GM12878 (cell line): ENCODE measurements around the gene TMEM53. TPM values are rescaled to one million over a fixed set of nuclear protein-coding genes. Genes with fewer than 3 reads are reported as not detected.

Experiments used
- ATAC-seq: fragments of 200-7000 bp; cut with Tn5 transposase; 3 replicates; pipeline ENCODE4 v1.9.1; 2020; ENCODE audit warnings: mild to moderate bottlenecking, moderate library complexity
- BruUV-seq: library from RNA; stranded (reverse); fragments of 400-500 nt; replicated peaks from 2 replicates; lab custom pipeline; 2021; lab: Mats Ljungman, UMichigan
- CTCF ChIA-PET: fragments of 300-600 bp; sonication (Branson Sonifier 250); formaldehyde crosslinking; extraction: SDS; loops from one replicate; lab custom pipeline; 2021; ENCODE audit warnings: inconsistent platforms; lab: Yijun Ruan, JAX
- POLR2A ChIA-PET: fragments of 350-600 bp; formaldehyde crosslinking; extraction: SDS; loops from one replicate; lab custom pipeline; 2021; ENCODE audit warnings: inconsistent platforms; lab: Charles Lee
- RAD21 ChIA-PET: fragments of 300-600 bp; sonication (Branson Sonifier 250); formaldehyde crosslinking; loops from one replicate; lab custom pipeline; 2023; ENCODE audit warnings: antibody characterized with exemption; ENCODE audit not compliant: unreplicated experiment; lab: Charles Lee
- SMC1A ChIA-PET: fragments of 300-600 bp; sonication (Branson Sonifier 250); formaldehyde crosslinking; loops from one replicate; lab custom pipeline; 2023; ENCODE audit not compliant: unreplicated experiment, uncharacterized antibody; lab: Charles Lee
- DNase-seq: peaks from one replicate; pipeline ENCODE4 v3.0.0-alpha.2; 2011; ENCODE audit warnings: low read depth, low spot score
- FAIRE-seq: peaks from 3 replicates; lab custom pipeline; 2011; peaks lifted over from hg19 to GRCh38; lab: Jason Lieb, UNC
- H2AFZ ChIP-seq: 2 replicates; pipeline ENCODE4 v1.6.0; 2011; ENCODE audit warnings: low read depth, low read length, control low read depth; ENCODE audit not compliant: control insufficient read depth
- H3K27ac ChIP-seq: 2 replicates; pipeline ENCODE4 v1.5.1; 2011; ENCODE audit warnings: control low read depth; ENCODE audit not compliant: control insufficient read depth, insufficient read depth
- H3K27me3 ChIP-seq, 2 experiments: replicated peaks in 1 of 2; 2 replicates each; pipeline versions ENCODE4 v1.6.0 to v1.6.1; 2011; ENCODE audit warnings: low read length in 1 of 2; ENCODE audit not compliant: control insufficient read depth in 2 of 2, insufficient read depth in 2 of 2
- H3K36me3 ChIP-seq, 2 experiments: 2 replicates each; pipeline ENCODE4 v1.5.1; 2011; ENCODE audit warnings: low read length in 1 of 2; ENCODE audit not compliant: control insufficient read depth in 2 of 2, insufficient read depth in 2 of 2
- H3K4me1 ChIP-seq: 2 replicates; pipeline ENCODE4 v1.6.1; 2011; ENCODE audit warnings: mild to moderate bottlenecking, low read length, moderate library complexity, mixed read lengths; ENCODE audit not compliant: control insufficient read depth, insufficient read depth
- H3K4me2 ChIP-seq: 2 replicates; pipeline ENCODE4 v1.6.0; 2011; ENCODE audit warnings: control low read depth; ENCODE audit not compliant: control insufficient read depth, insufficient read depth
- H3K4me3 ChIP-seq: fragments of 200-600 bp; sonication (generic); 2 replicates; pipeline ENCODE4 v1.5.1; 2016
- H3K79me2 ChIP-seq: 2 replicates; pipeline ENCODE4 v1.6.0; 2011; ENCODE audit warnings: low read length; ENCODE audit not compliant: control insufficient read depth, insufficient read depth
- H3K9ac ChIP-seq: 2 replicates; pipeline ENCODE4 v1.8.0; 2011; ENCODE audit warnings: low read length, control low read depth, mixed read lengths; ENCODE audit not compliant: control insufficient read depth, insufficient read depth
- H3K9me3 ChIP-seq: replicated peaks from 3 replicates; pipeline ENCODE4 v1.5.1; 2011; ENCODE audit warnings: mild to moderate bottlenecking, low read length; ENCODE audit not compliant: control insufficient read depth, insufficient read depth
- H4K20me1 ChIP-seq: 2 replicates; pipeline ENCODE4 v1.6.0; 2011; ENCODE audit not compliant: control insufficient read depth, insufficient read depth
- ATF7 ChIP-seq: fragments of 450-650 bp; IDR thresholded peaks from 2 replicates; pipeline ENCODE4 v1.6.1; 2016; ENCODE audit warnings: low read depth, mild to moderate bottlenecking
- BRCA1 ChIP-seq: IDR thresholded peaks from 2 replicates; pipeline ENCODE4 v1.6.1; 2011; ENCODE audit warnings: low read depth, low read length, improper control_type of control experiment
- CHD1 ChIP-seq: IDR thresholded peaks from 2 replicates; pipeline ENCODE4 v1.6.1; 2012; ENCODE audit warnings: low read depth, low read length, improper control_type of control experiment
- ETV6 ChIP-seq, 2 experiments: fragments of 450-650 bp in 1 of 2; IDR thresholded peaks in 1 of 2; conservative IDR thresholded peaks in 1 of 2; 2 replicates each; pipeline ENCODE4 v1.6.1; 2014; ENCODE audit warnings: antibody characterized with exemption in 1 of 2, borderline replicate concordance in 1 of 2, low read depth in 1 of 2, mild to moderate bottlenecking in 1 of 2, moderate library complexity in 1 of 2
- FOXK2 ChIP-seq: fragments of 450-650 bp; IDR thresholded peaks from 2 replicates; pipeline ENCODE4 v1.6.1; 2017; ENCODE audit warnings: mild to moderate bottlenecking, moderate library complexity
- HCFC1 ChIP-seq: fragments of 150-350 bp; IDR thresholded peaks from 2 replicates; pipeline ENCODE4 v1.6.1; 2014; ENCODE audit warnings: low read length
- HDGF ChIP-seq: fragments of 450-650 bp; IDR thresholded peaks from 2 replicates; pipeline ENCODE4 v1.6.1; 2016; ENCODE audit warnings: antibody characterized with exemption
- MEF2A ChIP-seq: IDR thresholded peaks from 2 replicates; pipeline ENCODE4 v1.6.1; 2011; ENCODE audit warnings: low read depth, mild to moderate bottlenecking, low read length, moderate library complexity; ENCODE audit not compliant: insufficient read depth
- MYC ChIP-seq: IDR thresholded peaks from 2 replicates; pipeline ENCODE4 v1.6.1; 2011; ENCODE audit warnings: mild to moderate bottlenecking, low read length, moderate library complexity, inconsistent platforms; ENCODE audit not compliant: insufficient read depth, insufficient replicate concordance, insufficient read length, severe bottlenecking
- POU2F2 ChIP-seq: IDR thresholded peaks from 3 replicates; pipeline ENCODE4 v1.6.1; 2011; ENCODE audit warnings: low read depth, mild to moderate bottlenecking, low read length, borderline replicate concordance
- RAD51 ChIP-seq: fragments of 450-650 bp; IDR thresholded peaks from 2 replicates; pipeline ENCODE4 v1.6.1; 2016; ENCODE audit warnings: moderate library complexity, mild to moderate bottlenecking, inconsistent platforms
- RELA ChIP-seq: fragments of 450-650 bp; IDR thresholded peaks from 2 replicates; pipeline ENCODE4 v1.8.0; 2014; ENCODE audit warnings: borderline replicate concordance; ENCODE audit not compliant: partially characterized antibody
- SMARCA5 ChIP-seq: fragments of 450-650 bp; IDR thresholded peaks from 2 replicates; pipeline ENCODE4 v1.6.1; 2017; ENCODE audit warnings: mild to moderate bottlenecking
- TARDBP ChIP-seq: IDR thresholded peaks from 2 replicates; pipeline ENCODE4 v1.6.1; 2016; ENCODE audit warnings: borderline replicate concordance
- TBL1XR1 ChIP-seq: IDR thresholded peaks from 2 replicates; pipeline ENCODE4 v1.6.1; 2012; ENCODE audit warnings: low read depth, low read length, improper control_type of control experiment
- TCF7 ChIP-seq: IDR thresholded peaks from 2 replicates; pipeline ENCODE4 v1.6.1; 2014; ENCODE audit warnings: antibody characterized with exemption, borderline replicate concordance
- YBX1 ChIP-seq: fragments of 450-650 bp; IDR thresholded peaks from 2 replicates; pipeline ENCODE4 v1.6.1; 2016; ENCODE audit warnings: antibody characterized with exemption
- ZNF24 ChIP-seq: fragments of 450-650 bp; IDR thresholded peaks from 2 replicates; pipeline ENCODE4 v1.6.1; 2017; ENCODE audit warnings: antibody characterized with exemption, mild to moderate bottlenecking
- WGBS: methylation state at CpG from one replicate; pipeline ENCODE4 v1.1.6; 2016; ENCODE audit warnings: low lambda C conversion rate; ENCODE audit not compliant: insufficient replicate concordance, insufficient coverage; ENCODE audit errors: missing lambda C conversion rate; 5-methylcytosine and 5-hydroxymethylcytosine counted together
- in situ Hi-C: fragments of 300-500 bp; cut with MboI; formaldehyde crosslinking; loops from 9 replicates; pipeline ENCODE4 v1.14.3; 2018; ENCODE audit warnings: mixed read lengths
- intact Hi-C: fragments of 100-400 bp; cut with micrococcal nuclease; formaldehyde crosslinking; loops from one replicate; pipeline ENCODE4 v1.14.2; 2022; ENCODE audit not compliant: unreplicated experiment
- polyA plus RNA-seq, 11 experiments: library from polyadenylated mRNA; depleted of rRNA in 4 of 11; unstranded in 6 of 11; stranded (reverse) in 5 of 11; fragments of >200 nt; fragmentation: Nextera tagmentation in 4 of 11; fragmentation: Illumina TruSeq in 1 of 11; extraction: Ambion mirVana in 4 of 11; extraction: Trizol in 1 of 11; gene quantifications; 1 replicate in 1 of 11; 2 replicates in 10 of 11; pipeline versions ENCODE4 v1.2.1 to v1.2.3, GENCODE V29; 2011 to 2016; ENCODE audit warnings: inconsistent platforms in 2 of 11, missing spikeins in 2 of 11, low read depth in 1 of 11
- total RNA-seq, 4 experiments: library from RNA; depleted of rRNA in 3 of 4; stranded (reverse); fragments of >200 nt in 3 of 4; fragmentation: Illumina TruSeq in 1 of 4; extraction: Trizol in 1 of 4; gene quantifications; 2 replicates each; pipeline versions ENCODE4 v1.2.1 to v1.2.3, GENCODE V29; 2013 to 2021
- TF ChIP-seq, protein P1 (sequence below): fragments of 450-650 bp; IDR thresholded peaks from 2 replicates; pipeline ENCODE4 v1.6.1; 2017; ENCODE audit warnings: mild to moderate bottlenecking
- TF ChIP-seq, protein P2 (sequence below): IDR thresholded peaks from 2 replicates; pipeline ENCODE4 v1.6.1; 2011; ENCODE audit warnings: low read depth, mild to moderate bottlenecking, low read length, moderate library complexity, borderline replicate concordance; ENCODE audit errors: extremely low read depth

The TMEM53 gene
- total and polyA plus RNA-seq, 10 of the 15 experiments (the other 5 are each of a cell fraction or from before 2014, with no cell fraction given), result 3.1 to 23.9 (median 11.1) TPM

DNA sequence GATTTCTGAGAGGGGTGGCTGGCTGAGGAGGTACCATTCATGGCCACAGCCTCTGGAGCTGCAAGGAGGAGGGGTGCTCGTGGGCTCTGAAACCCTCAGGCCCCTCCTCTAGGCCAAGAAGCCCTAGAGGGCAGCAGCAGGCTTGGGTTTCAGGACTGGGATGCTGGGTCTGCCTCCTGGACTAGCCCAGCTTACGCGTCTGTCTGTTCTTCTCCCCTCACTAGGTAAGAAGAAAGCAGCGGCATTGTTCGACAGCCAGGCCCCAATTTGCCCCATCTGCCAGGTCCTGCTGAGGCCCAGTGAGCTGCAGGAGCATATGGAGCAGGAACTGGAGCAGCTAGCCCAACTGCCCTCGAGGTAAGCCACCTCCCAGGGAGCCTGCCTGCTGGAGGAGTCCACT is 60.3 kb downstream of the TMEM53 start:
- 50% methylated on average over 6 of the region's 6 CpGs for WGBS
- ChIA-PET RAD21 (no interaction called here), POLR2A (no interaction called here), SMC1A (no interaction called here)
- no TSS peak for BruUV-seq
- H4K20me1 ChIP-seq, result no peaks in the 10 kb centered on the region
- DNase-seq, result no peak
- H3K4me2 ChIP-seq, result no peak overlapping the region
- no peaks in the 10 kb centered on the region for H3K79me2 ChIP-seq
- H3K36me3 ChIP-seq, result no peaks in the 10 kb centered on the region; a peak in 1 of 4 replicates
- no peak overlapping the region for H3K27ac ChIP-seq
- no peak overlapping the region for H3K4me3 ChIP-seq
- H3K4me1 ChIP-seq, result no peaks in the 10 kb centered on the region
- intact Hi-C loops, result no loop called here
- no peak for ATAC-seq
- FAIRE-seq, result no peak
- peaks cover 0 to 1% of the 10 kb centered on the region in 2 experiments; a peak in 2 of 4 replicates for H3K27me3 ChIP-seq
- no peaks in the 10 kb centered on the region for H3K9me3 ChIP-seq
- no peak overlapping the region for H3K9ac ChIP-seq
- in situ Hi-C loops, result no loop called here
- TF ChIP-seq CHD1, result no peak
- no peak for TF ChIP-seq ZNF24
- TF ChIP-seq, protein P1, sequence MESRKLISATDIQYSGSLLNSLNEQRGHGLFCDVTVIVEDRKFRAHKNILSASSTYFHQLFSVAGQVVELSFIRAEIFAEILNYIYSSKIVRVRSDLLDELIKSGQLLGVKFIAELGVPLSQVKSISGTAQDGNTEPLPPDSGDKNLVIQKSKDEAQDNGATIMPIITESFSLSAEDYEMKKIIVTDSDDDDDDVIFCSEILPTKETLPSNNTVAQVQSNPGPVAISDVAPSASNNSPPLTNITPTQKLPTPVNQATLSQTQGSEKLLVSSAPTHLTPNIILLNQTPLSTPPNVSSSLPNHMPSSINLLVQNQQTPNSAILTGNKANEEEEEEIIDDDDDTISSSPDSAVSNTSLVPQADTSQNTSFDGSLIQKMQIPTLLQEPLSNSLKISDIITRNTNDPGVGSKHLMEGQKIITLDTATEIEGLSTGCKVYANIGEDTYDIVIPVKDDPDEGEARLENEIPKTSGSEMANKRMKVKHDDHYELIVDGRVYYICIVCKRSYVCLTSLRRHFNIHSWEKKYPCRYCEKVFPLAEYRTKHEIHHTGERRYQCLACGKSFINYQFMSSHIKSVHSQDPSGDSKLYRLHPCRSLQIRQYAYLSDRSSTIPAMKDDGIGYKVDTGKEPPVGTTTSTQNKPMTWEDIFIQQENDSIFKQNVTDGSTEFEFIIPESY, result no peak
- TF ChIP-seq ETV6 (conservative IDR thresholded peaks at IDR 0.05 in 1 of 2, IDR thresholded peaks at IDR 0.05 in 1 of 2; ENCODE audit: borderline replicate concordance in 1 of 2, low read depth in 1 of 2), result no peak
- no peak for TF ChIP-seq HDGF
- TF ChIP-seq SMARCA5, result no peak
- no peak for TF ChIP-seq RAD51
- no peak for TF ChIP-seq FOXK2
- TF ChIP-seq ATF7, result no peak
- no peak for TF ChIP-seq POU2F2
- no peak for TF ChIP-seq HCFC1
- TF ChIP-seq TCF7, result no peak
- no peak for TF ChIP-seq MYC
- TF ChIP-seq MEF2A, result no peak
- TF ChIP-seq TARDBP, result no peak
- TF ChIP-seq YBX1, result no peak
- TF ChIP-seq RELA, result no peak
- no peak for TF ChIP-seq TBL1XR1
- no peak for TF ChIP-seq BRCA1
- TF ChIP-seq, protein P2, sequence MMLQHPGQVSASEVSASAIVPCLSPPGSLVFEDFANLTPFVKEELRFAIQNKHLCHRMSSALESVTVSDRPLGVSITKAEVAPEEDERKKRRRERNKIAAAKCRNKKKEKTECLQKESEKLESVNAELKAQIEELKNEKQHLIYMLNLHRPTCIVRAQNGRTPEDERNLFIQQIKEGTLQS, result no peak
- TF ChIP-seq, all 136 proteins: peak for 0
- H2AFZ ChIP-seq, result no peak overlapping the region
- CTCF ChIA-PET, result no interaction called here
